GM19193 (cell line): ENCODE data around the gene SH3RF3.

Experiments used
- POLR2A ChIP-seq: IDR thresholded peaks from 4 replicates; pipeline ENCODE4 v1.6.1; 2011; ENCODE audit not compliant: insufficient read depth, insufficient read length; ENCODE audit errors: extremely low read depth

SH3RF3 gene

GRCh38 chr2:109285244-109285651, 156.2 kb downstream of the SH3RF3 start:
- no peak for TF ChIP-seq POLR2A

- TF ChIP-seq POLR2A, result no peak
Observed at GRCh38 chr2:109287413-109287812, 158.4 kb downstream of the SH3RF3 start.

- TF ChIP-seq POLR2A, result no peak
Observed at GRCh38 chr2:109287838-109288237, 158.8 kb downstream of the SH3RF3 start.

- TF ChIP-seq POLR2A, result no peak
Observed at GRCh38 chr2:109288544-109289368, 159.8 kb downstream of the SH3RF3 start.

GRCh38 chr2:109289504-109290222, 160.7 kb downstream of the SH3RF3 start:
- TF ChIP-seq POLR2A, result no peak

GRCh38 chr2:109290887-109291643, 162.1 kb downstream of the SH3RF3 start:
- TF ChIP-seq POLR2A, result no peak

GRCh38 chr2:109292386-109292785, 163.4 kb downstream of the SH3RF3 start:
- no peak for TF ChIP-seq POLR2A

GRCh38 chr2:109293663-109294062, 164.7 kb downstream of the SH3RF3 start:
- no peak for TF ChIP-seq POLR2A

- TF ChIP-seq POLR2A, result no peak
Observed at GRCh38 chr2:109294523-109294922, 165.5 kb downstream of the SH3RF3 start.

GRCh38 chr2:109295070-109295780, 166.2 kb downstream of the SH3RF3 start:
- TF ChIP-seq POLR2A, result no peak

GRCh38 chr2:109295781-109296117, 166.7 kb downstream of the SH3RF3 start:
- no peak for TF ChIP-seq POLR2A

GRCh38 chr2:109297566-109298490, 168.8 kb downstream of the SH3RF3 start:
- TF ChIP-seq POLR2A, result no peak

GRCh38 chr2:109298851-109299250, 169.8 kb downstream of the SH3RF3 start:
- TF ChIP-seq POLR2A, result no peak

- TF ChIP-seq POLR2A, result no peak
Observed at GRCh38 chr2:109299536-109299935, 170.5 kb downstream of the SH3RF3 start.
